Neural progenitor cell (in vitro differentiated cells): ENCODE data around the gene ASTN2.

Source experiments
- EZH2phosphoT487 ChIP-seq: fragments of 200-600 bp; sonication (generic); IDR thresholded peaks from 2 replicates; pipeline ENCODE4 v1.6.1; 2017; ENCODE audit warnings: antibody characterized with exemption
- TF ChIP-seq, protein P1 (sequence below): fragments of 200-600 bp; sonication (generic); IDR thresholded peaks from 2 replicates; pipeline ENCODE4 v1.5.1; 2017; ENCODE audit warnings: antibody characterized with exemption, mild to moderate bottlenecking

- no peak for TF ChIP-seq EZH2phosphoT487
- TF ChIP-seq, protein P1, sequence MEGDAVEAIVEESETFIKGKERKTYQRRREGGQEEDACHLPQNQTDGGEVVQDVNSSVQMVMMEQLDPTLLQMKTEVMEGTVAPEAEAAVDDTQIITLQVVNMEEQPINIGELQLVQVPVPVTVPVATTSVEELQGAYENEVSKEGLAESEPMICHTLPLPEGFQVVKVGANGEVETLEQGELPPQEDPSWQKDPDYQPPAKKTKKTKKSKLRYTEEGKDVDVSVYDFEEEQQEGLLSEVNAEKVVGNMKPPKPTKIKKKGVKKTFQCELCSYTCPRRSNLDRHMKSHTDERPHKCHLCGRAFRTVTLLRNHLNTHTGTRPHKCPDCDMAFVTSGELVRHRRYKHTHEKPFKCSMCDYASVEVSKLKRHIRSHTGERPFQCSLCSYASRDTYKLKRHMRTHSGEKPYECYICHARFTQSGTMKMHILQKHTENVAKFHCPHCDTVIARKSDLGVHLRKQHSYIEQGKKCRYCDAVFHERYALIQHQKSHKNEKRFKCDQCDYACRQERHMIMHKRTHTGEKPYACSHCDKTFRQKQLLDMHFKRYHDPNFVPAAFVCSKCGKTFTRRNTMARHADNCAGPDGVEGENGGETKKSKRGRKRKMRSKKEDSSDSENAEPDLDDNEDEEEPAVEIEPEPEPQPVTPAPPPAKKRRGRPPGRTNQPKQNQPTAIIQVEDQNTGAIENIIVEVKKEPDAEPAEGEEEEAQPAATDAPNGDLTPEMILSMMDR = peak; percentile 57
Observed at GRCh38 chr9:117247266-117247665, 167.6 kb downstream of the ASTN2 start.
